Hair follicle dermal papilla cell (primary cell): ENCODE measurements around the gene SLC7A10. TPM values are rescaled to one million over a fixed set of nuclear protein-coding genes. Genes with fewer than 3 reads are reported as not detected.

Source experiments
- total RNA-seq: library from RNA; depleted of rRNA; stranded (reverse); fragments of >200 nt; gene quantifications from 2 replicates; pipeline ENCODE4 v1.2.3, GENCODE V29; 2012

The SLC7A10 gene
- total RNA-seq, result not detected in 2 replicates

GRCh38 chr19:33225458-33225926 is at the start of gene SLC7A10:
Gene SLC7A10, minus strand, starts transcription at chr19:33225850. Its CDS starts 147 bp downstream, at chr19:33225703.

GRCh38 chr19:33193865-33194362 is 31.7 kb downstream of the SLC7A10 start, which contains the start of gene LRP3:
Gene LRP3, plus strand, starts transcription at chr19:33194330. Its CDS starts 456 bp downstream, at chr19:33194786.

Other genes starting within 250 kb of the SLC7A10 start
- gene RHPN2, start 161.0 kb downstream of the SLC7A10 start, total RNA-seq, result 4.7 and 7.3 TPM in 2 replicates
- 6.2 and 7.5 TPM in 2 replicates for gene GPATCH1, start 144.7 kb downstream of the SLC7A10 start, total RNA-seq
- gene WDR88, start 93.7 kb downstream of the SLC7A10 start, total RNA-seq, result not detected in 2 replicates
- gene LRP3, start 31.5 kb downstream of the SLC7A10 start, total RNA-seq, result 32.8 and 37.0 TPM in 2 replicates
- 0.97 and 1.6 TPM in 2 replicates for gene CEBPA, start 76.7 kb upstream of the SLC7A10 start, total RNA-seq
- gene CEBPG, start 147.9 kb upstream of the SLC7A10 start, total RNA-seq, result 19.9 and 27.9 TPM in 2 replicates